IPS-NIHi7 (cell line): Measurements from ENCODE around the gene TXNL4B.
A peak's percentile ranks its signal among the peaks of the same experiment; 100 is the strongest.
"Not testable (repeated sequence)": the region's sequence is repeated elsewhere in the genome, so short reads cannot be mapped to it uniquely, and the experiment has no call there.

Experiments
- DNase-seq: peaks from one replicate; pipeline ENCODE4 v3.0.0; 2012; ENCODE audit warnings: mixed read lengths; ENCODE audit errors: extremely low spot score

TXNL4B gene

DNA sequence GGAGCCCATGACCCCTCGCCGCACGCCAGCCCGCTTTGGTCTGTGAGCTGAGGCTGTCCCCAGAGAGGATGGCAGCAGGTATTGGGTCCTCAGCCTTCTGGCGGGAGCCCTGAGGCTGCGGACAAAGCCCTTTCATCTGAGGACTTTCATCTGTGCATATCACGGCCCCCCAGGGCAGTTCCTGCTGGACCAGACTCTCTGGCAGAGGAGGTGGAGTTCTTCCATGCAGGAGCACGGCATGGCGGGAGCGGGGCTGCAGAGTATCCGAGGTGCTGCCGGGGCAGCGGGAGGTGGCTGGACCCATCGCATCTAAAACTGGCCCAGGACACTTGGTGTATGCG, 19.0 kb upstream of the TXNL4B start:
- DNase-seq: no peak

- peak; percentile 23 for DNase-seq
Measured at GRCh38 chr16:72111657-72112451, 18.4 kb upstream of the TXNL4B start.

DNA sequence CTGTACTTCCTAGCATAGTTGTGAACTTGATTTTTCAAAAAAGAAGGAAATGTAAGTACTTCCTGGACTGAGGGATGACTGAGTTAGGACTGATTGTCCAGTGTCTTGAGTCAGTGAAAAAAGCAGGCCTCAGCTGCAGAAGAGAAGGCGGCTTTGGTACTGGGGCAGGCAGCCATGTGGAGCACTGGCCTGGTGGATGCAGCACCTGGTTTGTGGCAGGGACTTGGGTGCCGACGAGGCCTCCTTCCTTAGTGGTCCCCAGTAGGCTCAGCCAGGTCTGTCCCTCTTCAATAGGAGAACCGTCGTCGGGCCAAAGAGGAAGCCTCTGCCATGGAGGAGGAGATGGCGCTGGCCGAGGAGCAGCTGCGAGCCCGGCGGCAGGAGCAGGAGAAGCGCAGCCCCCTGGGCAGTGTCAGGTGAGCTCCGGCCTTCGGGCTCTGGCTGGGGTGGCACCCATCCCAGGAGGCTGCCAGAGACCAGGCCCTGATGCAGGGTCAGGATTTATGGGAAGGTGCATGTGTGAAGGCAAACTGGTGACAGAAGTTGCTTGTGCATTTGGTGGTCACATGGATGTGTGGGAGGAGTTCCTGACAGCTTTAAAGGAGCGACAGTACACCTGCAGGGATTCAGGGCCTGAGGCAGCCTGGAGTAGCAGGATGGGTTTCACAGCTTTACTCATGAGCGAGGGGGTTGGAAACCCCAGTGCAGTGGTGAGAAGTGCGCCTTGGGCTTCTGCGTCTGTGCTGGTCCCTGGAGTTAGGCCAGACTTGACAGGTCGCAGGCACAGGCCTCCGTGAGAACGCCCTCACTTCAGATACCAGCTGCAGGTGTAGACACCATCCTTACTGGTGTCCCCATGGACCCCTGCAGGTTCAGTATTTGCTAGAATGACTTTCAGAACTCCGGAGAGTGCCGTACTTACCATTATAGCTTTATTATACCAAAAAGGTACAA, 17.5 kb upstream of the TXNL4B start:
- no peak for DNase-seq

DNA sequence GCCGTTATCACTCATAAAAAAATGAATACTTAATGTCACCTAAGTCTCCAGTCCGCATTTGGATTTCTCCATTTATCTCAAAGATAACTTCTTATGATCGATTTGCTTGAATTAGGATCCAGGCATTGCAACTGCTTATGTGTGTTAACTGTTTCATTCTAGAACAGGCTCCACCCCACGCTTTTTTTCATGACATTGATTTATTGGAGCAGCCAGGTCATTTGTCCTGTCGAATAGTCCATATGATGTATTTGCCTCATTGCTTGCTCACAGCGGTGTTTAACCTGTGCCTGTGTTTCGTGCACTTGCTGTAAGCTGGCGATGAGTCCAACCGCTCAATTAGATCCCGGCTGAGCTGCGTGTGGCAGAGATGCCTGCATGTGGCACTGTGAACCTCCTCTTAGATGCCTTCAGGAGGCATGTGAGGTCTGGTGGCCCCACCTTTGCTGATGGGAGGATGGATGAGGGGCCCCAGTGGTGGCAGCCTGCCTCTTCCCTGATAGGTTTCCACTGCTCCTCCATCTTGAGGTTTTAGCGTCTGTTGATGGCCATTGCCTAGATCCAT, 16.6 kb upstream of the TXNL4B start:
- no peak for DNase-seq

DNA sequence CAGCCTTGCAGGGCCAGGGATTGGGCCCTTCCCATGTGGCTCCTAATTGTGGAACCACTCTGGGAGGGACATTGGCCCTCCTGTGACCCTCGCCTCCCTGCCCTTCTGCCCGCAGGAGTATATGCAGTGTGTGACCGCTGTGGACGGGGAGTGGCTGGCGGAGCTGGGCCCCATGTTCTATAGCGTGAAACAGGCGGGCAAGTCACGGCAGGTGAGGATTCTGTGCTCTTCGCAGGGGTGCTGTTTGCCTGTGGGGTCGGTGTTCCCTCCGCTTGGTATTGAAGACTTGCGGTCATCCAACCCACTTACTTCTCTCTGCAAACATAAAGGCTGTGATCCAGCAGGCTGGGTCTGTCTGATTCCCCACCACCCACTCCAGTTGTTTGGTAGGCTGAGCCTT, 15.9 kb upstream of the TXNL4B start:
- DNase-seq: no peak

GRCh38 chr16:72108353-72109102, 15.1 kb upstream of the TXNL4B start:
- DNase-seq: no peak

DNA sequence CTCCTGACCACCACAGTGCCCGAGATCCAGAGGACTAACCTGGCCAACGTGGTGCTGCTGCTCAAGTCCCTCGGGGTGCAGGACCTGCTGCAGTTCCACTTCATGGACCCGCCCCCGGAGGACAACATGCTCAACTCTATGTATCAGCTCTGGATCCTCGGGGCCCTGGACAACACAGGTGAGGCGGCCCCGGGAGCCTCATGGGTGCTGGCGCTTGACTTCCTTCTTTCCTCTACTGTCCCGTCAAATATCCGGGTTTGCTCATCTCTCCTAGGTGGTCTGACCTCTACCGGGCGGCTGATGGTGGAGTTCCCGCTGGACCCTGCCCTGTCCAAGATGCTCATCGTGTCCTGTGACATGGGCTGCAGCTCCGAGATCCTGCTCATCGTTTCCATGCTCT, 14.0 kb upstream of the TXNL4B start:
- DNase-seq: no peak

- no peak for DNase-seq
Measured at GRCh38 chr16:72105978-72106377, 12.6 kb upstream of the TXNL4B start.

GRCh38 chr16:72104905-72105304, 11.5 kb upstream of the TXNL4B start:
- DNase-seq: no peak

GRCh38 chr16:72101195-72101594, 7.8 kb upstream of the TXNL4B start:
- DNase-seq: no peak

- peak; percentile 85 for DNase-seq
Measured at GRCh38 chr16:72099377-72099818, 6.0 kb upstream of the TXNL4B start.

GRCh38 chr16:72098936-72099335, 5.5 kb upstream of the TXNL4B start:
- no peak for DNase-seq

GRCh38 chr16:72094266-72094610, 818 bp upstream of the TXNL4B start:
- no peak for DNase-seq

DNA sequence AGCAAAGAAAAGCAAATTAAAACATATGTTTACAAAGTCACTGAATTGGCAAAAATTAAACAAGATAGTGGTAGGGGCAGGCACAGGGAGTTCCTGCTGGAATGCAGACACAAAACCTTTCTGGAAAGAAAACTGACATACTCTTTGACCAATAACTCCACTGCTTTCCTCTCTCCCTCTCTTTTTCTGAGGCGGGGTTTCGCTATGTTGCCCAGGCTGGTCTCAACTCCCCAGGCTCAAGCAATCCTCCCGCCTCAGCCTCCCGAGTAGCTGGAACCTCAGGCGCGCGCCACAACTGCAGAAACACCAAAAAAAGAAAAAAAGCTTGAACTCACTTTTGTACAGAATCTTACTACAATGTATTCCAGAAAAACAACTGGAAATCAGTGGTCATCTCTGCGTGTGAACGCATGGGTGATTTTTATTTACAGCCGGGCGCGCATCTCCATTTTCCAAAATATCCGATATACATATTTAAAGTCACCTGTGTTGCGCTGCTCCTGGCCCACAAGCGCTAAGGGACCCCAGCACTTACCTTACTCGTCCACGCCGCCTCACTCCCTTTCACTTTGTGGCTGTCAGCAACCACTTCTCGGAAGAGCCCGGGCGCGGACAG, 480 bp downstream of the TXNL4B start:
- DNase-seq: no peak

DNA sequence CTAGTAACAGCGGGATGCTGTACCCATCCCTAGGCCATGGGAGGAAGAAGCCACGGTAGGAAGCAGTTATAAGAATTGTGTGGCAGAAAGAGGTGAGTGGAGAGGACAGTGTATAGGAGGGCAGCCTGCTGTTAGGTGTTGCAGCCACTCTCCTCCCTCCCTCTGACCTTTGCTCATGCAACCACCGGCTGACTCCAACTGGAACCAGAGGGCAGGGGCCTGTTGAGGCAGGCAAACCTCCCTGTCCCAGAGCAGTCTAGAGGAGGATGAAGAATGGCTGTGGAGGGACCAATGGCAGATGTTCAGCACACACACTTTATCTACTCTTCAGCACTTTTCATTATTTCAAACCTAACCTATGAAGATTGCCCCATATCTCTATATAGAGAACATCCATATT, 2.2 kb downstream of the TXNL4B start:
- no peak for DNase-seq

GRCh38 chr16:72085002-72085401, 8.4 kb downstream of the TXNL4B start:
- no peak for DNase-seq

DNA sequence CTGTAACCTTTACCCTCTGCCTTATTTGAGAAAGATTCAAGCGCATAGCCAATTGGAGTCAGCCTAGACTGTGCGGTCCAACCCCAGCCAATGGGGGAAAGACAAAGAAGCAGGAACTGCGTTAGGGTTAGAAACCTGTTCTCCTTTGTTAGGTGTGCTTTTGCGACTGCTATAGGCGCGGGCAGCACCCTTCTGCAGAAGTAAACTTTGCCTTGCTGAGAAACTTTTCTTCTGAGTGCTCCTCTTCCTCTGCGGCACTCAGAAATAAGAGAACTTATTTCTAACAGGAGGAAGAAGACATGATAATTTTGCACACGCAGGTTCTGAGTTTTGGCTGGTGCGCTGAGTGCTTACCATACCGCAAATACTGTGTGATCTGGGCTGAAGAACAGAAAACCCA, 9.0 kb downstream of the TXNL4B start:
- no peak for DNase-seq

DNA sequence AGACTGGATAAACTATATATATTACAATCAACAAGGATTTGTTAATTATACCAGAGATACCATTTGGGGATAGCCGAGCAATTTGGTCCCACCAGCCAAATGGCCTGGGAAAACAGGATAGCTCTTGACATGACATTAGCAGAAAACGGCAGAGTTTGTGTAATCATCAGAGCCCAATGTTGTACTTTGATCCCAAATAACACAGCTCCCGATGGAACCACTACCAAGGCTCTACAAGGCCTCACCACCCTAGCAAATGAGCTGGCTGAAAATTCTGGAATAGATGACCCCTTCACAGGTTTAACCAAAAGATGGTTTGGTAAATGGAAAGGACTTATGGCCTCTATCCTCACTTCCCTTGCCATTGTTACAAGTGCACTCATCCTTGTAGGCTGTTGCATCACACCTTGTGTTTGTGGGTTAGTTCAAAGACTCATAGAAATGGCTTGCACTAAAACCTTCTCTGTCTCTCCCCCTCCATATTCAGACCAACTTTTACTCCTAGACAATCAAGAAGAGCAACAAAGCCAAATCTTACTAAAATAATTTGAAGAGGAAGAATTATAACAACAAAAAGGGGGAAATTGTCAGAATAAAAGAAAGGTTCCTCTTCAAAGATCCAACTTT, 9.5 kb downstream of the TXNL4B start:
- DNase-seq: no peak

DNA sequence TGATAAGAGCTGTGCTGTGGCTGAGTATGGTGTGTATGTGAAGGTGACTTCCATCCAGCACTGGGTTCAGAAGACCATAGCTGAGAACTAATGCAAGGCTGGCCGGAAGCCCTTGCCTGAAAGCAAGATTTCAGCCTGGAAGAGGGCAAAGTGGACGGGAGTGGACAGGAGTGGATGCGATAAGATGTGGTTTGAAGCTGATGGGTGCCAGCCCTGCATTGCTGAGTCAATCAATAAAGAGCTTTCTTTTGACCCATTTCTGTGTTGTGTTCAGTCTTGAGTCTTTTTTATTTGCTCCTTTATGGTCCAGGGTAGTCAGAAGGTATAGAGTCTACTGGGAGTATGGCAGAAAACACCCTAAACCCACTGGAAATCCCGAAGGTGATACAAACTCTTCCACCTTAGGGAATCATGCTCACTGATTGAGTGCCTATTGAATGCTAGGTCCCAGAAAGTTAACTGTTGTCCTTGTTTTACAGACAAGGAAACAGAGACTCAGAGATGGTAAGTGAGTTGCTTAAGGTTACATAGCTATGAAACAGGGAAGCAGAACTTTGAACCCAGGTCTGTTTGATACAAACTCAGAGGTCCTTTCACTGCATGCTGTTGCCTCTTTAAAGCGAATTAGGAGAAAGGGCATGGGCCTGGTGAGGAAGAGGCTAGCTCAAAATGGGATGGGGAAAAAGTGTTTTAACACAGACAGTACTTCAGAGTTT, 16.3 kb downstream of the TXNL4B start:
- DNase-seq: not testable (repeated sequence)

GRCh38 chr16:72075067-72075466, 18.4 kb downstream of the TXNL4B start:
- not testable (repeated sequence) for DNase-seq
